PC-9 (cell line): ENCODE data around the gene ATG3. TPM values are rescaled to one million over a fixed set of nuclear protein-coding genes. Genes with fewer than 3 reads are reported as not detected.

Experiments used
- BruUV-seq: library from RNA; stranded (reverse); fragments of 400-500 nt; replicated peaks from 2 replicates; lab custom pipeline; 2021; lab: Mats Ljungman, UMichigan
- CTCF ChIA-PET: fragments of 300-600 bp; sonication (Branson Sonifier 250); formaldehyde crosslinking; loops from one replicate; lab custom pipeline; 2022; ENCODE audit warnings: antibody characterized with exemption; lab: Charles Lee
- POLR2A ChIA-PET: fragments of 300-600 bp; sonication (Branson Sonifier 250); formaldehyde crosslinking; loops from one replicate; lab custom pipeline; 2022; ENCODE audit warnings: antibody characterized with exemption; ENCODE audit not compliant: unreplicated experiment; lab: Charles Lee
- DNase-seq, 2 experiments: peaks; one replicate each; pipeline versions ENCODE4 v3.0.0 to v3.0.0-alpha.2; 2015 to 2022; ENCODE audit warnings: mixed read lengths in 1 of 2
- H2AFZ ChIP-seq: fragments of 200-600 bp; sonication (generic); 2 replicates; pipeline ENCODE4 v1.8.1; 2017; ENCODE audit warnings: antibody characterized with exemption
- H3F3A ChIP-seq: fragments of 200-600 bp; sonication (generic); 2 replicates; pipeline ENCODE4 v1.8.1; 2017; ENCODE audit warnings: antibody characterized with exemption, mild to moderate bottlenecking, low read depth; ENCODE audit not compliant: insufficient read depth
- H3K27ac ChIP-seq: fragments of 200-600 bp; sonication (generic); 2 replicates; pipeline ENCODE4 v1.6.1; 2016; ENCODE audit warnings: mixed run types
- H3K27me3 ChIP-seq: fragments of 200-600 bp; sonication (generic); 2 replicates; pipeline ENCODE4 v1.6.1; 2016; ENCODE audit warnings: low read depth, mixed run types; ENCODE audit not compliant: insufficient read depth
- H3K36me3 ChIP-seq: fragments of 200-600 bp; sonication (generic); 2 replicates; pipeline ENCODE4 v1.6.1; 2016; ENCODE audit warnings: low read depth, mixed run types
- H3K4me1 ChIP-seq: fragments of 200-600 bp; sonication (generic); replicated peaks from 2 replicates; pipeline ENCODE4 v1.6.1; 2016; ENCODE audit warnings: mixed run types; ENCODE audit not compliant: insufficient read depth
- H3K4me2 ChIP-seq: fragments of 200-600 bp; sonication (generic); 2 replicates; pipeline ENCODE4 v1.6.1; 2017; ENCODE audit warnings: mixed run types
- H3K4me3 ChIP-seq: fragments of 200-600 bp; sonication (generic); 2 replicates; pipeline ENCODE4 v1.6.1; 2016; ENCODE audit warnings: mixed run types
- H3K79me2 ChIP-seq: fragments of 200-600 bp; sonication (generic); 2 replicates; pipeline ENCODE4 v1.6.1; 2017; ENCODE audit warnings: low read depth, mixed run types
- H3K9me2 ChIP-seq: fragments of 200-600 bp; sonication (generic); 2 replicates; pipeline ENCODE4 v1.8.1; 2017; ENCODE audit warnings: mild to moderate bottlenecking; ENCODE audit not compliant: insufficient read depth
- H3K9me3 ChIP-seq: fragments of 200-600 bp; sonication (generic); 2 replicates; pipeline ENCODE4 v1.8.1; 2016; ENCODE audit warnings: low read depth; ENCODE audit not compliant: insufficient read depth
- H4K20me1 ChIP-seq: fragments of 200-600 bp; sonication (generic); 2 replicates; pipeline ENCODE4 v1.8.1; 2017; ENCODE audit not compliant: insufficient read depth
- CTCF ChIP-seq: fragments of 200-600 bp; sonication (generic); conservative IDR thresholded peaks from 2 replicates; pipeline ENCODE4 v1.6.1; 2017; ENCODE audit warnings: mixed run types, antibody characterized with exemption, mild to moderate bottlenecking, moderate library complexity
- EZH2 ChIP-seq: fragments of 200-600 bp; sonication (generic); IDR thresholded peaks from 2 replicates; pipeline ENCODE4 v1.8.0; 2017; ENCODE audit warnings: antibody characterized with exemption, low read depth
- intact Hi-C: fragments of 100-400 bp; cut with micrococcal nuclease; formaldehyde crosslinking; loops from one replicate; pipeline ENCODE4 v1.10.0; 2022; ENCODE audit not compliant: unreplicated experiment
- total RNA-seq: library from RNA; stranded (reverse); gene quantifications from 2 replicates; pipeline ENCODE4 v1.2.3, GENCODE V29; 2021

Gene ATG3
- total RNA-seq, 1 experiment from 2014 or later = 68.9 TPM

DNA sequence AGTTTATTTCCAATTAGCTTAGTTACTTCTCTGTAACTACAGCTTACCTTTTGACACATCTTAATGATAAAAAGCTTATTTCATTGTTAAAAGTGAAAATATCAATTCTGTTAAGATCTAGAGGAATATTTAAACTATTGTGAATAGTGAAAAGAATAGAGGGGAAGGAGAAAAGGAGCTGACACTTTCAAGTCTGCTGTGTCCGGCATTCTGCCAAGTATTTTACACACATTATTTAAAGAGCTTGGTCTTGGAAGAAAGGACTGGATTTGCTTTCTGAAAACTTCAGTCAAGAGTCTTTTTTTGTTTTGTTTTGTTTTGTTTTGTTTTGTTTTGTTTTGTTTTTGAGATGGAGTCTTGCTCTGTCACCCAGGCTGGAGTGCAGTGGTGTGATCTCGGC is 44.3 kb upstream of the ATG3 start:
- H3K36me3 ChIP-seq = no peaks in the 10 kb centered on the region
- intact Hi-C loops = no loop called here
- POLR2A ChIA-PET = interaction anchor here (0.7 kb wide), 1 partner anchor 194 kb away, joined by 3 read pairs; no protein-coding TSS in a partner anchor
- no peaks in the 10 kb centered on the region for H3K9me3 ChIP-seq
- no peak overlapping the region for H3K27ac ChIP-seq
- DNase-seq = no peak
- no peak overlapping the region for H2AFZ ChIP-seq
- peaks cover 10% of the 10 kb centered on the region; the same call in 1 of the 2 replicates for H3K4me1 ChIP-seq
- CTCF ChIA-PET = no interaction called here
- H3K27me3 ChIP-seq = no peaks in the 10 kb centered on the region
- H4K20me1 ChIP-seq = no peaks in the 10 kb centered on the region
- no peak overlapping the region for H3K4me3 ChIP-seq
- H3K4me2 ChIP-seq = no peak overlapping the region
- TF ChIP-seq EZH2 = no peak
- TF ChIP-seq CTCF = no peak
- no TSS peak for BruUV-seq
- no peaks in the 10 kb centered on the region for H3K9me2 ChIP-seq
- no peaks in the 10 kb centered on the region for H3K79me2 ChIP-seq
- H3F3A ChIP-seq = no peaks in the 10 kb centered on the region

DNA sequence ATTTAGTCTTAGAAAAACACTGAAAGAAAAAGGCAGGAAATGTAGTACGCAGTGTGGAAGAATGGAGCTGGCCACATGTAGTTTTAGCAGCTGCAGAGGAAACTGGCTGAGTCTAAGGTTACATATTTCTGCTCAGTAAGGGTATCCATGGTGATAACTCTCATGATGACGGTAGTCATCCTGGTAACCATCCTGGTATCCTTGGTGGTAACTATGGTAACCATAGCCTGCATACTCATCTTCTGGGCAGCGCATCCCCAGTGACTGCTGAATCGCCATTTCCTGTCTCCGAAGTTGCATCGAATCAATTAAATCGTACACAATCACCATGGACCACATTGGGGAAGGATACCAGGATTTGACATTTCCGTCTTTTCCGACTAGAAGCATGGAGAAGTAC is 43.5 kb upstream of the ATG3 start:
- Histone ChIP-seq H3K9me2 (no peaks in the 10 kb centered on the region), H3K27me3 (no peaks in the 10 kb centered on the region), H3K4me3 (no peak overlapping the region), H3K4me1 (peaks cover 10% of the 10 kb centered on the region; the same call in 1 of the 2 replicates), H3K4me2 (no peak overlapping the region), H4K20me1 (no peaks in the 10 kb centered on the region), H3K27ac (peak overlapping the region; percentile 30; the same call in 1 of the 2 replicates), H3K9me3 (no peaks in the 10 kb centered on the region), H3K36me3 (no peaks in the 10 kb centered on the region), H3K79me2 (no peaks in the 10 kb centered on the region), H2AFZ (no peak overlapping the region), H3F3A (no peaks in the 10 kb centered on the region)
- TF ChIP-seq CTCF = no peak
- TF ChIP-seq EZH2 = no peak
- POLR2A ChIA-PET = interaction anchor here (0.5 to 0.7 kb wide), 2 partner anchors 306 to 1023 kb away, joined by 3 read pairs; no protein-coding TSS in a partner anchor
- BruUV-seq = no TSS peak
- no peak for DNase-seq
- intact Hi-C loops = no loop called here
- CTCF ChIA-PET = no interaction called here

GRCh38 chr3:112604536-112604935 is 42.8 kb upstream of the ATG3 start:
- Histone ChIP-seq H3K4me2 (peak overlapping the region; percentile 35; the same call in 1 of the 2 replicates), H3K9me3 (no peaks in the 10 kb centered on the region)

More at GRCh38 chr3:112604536-112604935, 42.8 kb upstream of the ATG3 start:
- no peaks in the 10 kb centered on the region for H3K36me3 ChIP-seq
- no peaks in the 10 kb centered on the region for H3K79me2 ChIP-seq
- H3K27me3 ChIP-seq = no peaks in the 10 kb centered on the region
- no peaks in the 10 kb centered on the region for H3K9me2 ChIP-seq
- no TSS peak for BruUV-seq
- H3K27ac ChIP-seq = peak overlapping the region; percentile 30; the same call in 1 of the 2 replicates
- intact Hi-C loops = loop anchor here (1.0 kb wide), 1 partner anchor 37 kb away; the partner anchor contains the start of gene CCDC80
- TF ChIP-seq CTCF (no peak), EZH2 (no peak)
- no peak overlapping the region for H2AFZ ChIP-seq
- H3K4me1 ChIP-seq = peaks cover 10% of the 10 kb centered on the region; the same call in 1 of the 2 replicates
- POLR2A ChIA-PET = interaction anchor here (0.5 to 0.7 kb wide), 2 partner anchors 306 to 1024 kb away, joined by 3 read pairs; no protein-coding TSS in a partner anchor
- no peak overlapping the region; the same call in 1 of the 2 replicates for H3K4me3 ChIP-seq
- CTCF ChIA-PET = no interaction called here
- DNase-seq = peak; percentile 27 to 52
- no peaks in the 10 kb centered on the region for H4K20me1 ChIP-seq
- no peaks in the 10 kb centered on the region for H3F3A ChIP-seq
